ENCODE data around the gene SNRPB2. TPM values are rescaled to one million over a fixed set of nuclear protein-coding genes. Genes with fewer than 3 reads are reported as not detected.

The SNRPB2 gene
- polyA plus RNA-seq, 3 donors: 25.2 to 66.3 (median 62.3) TPM

GRCh38 chr20:16701296-16701695 lies 28.5 kb upstream of the SNRPB2 start:
- H3K36me3 Mint-ChIP-seq: no peaks in the 10 kb centered on the region
- no peak overlapping the region for H2AFZ ChIP-seq (ENCODE audit: insufficient read depth, low read depth, low read length, poor library complexity, severe bottlenecking)
- H3K9ac ChIP-seq (ENCODE audit: insufficient read depth, low read length, poor library complexity, severe bottlenecking): no peak overlapping the region
- H3K36me3 ChIP-seq (replicated peaks in 1 of 2; ENCODE audit: control insufficient read depth in 1 of 2, insufficient read depth in 2 of 2, low read length in 2 of 2): no peaks in the 10 kb centered on the region
- H4K20me1 ChIP-seq (ENCODE audit: insufficient read depth, low read length): no peaks in the 10 kb centered on the region
- no peak overlapping the region for H3K27ac ChIP-seq (ENCODE audit: low read depth in 1 of 2, low read length in 2 of 2)
- H3K27ac Mint-ChIP-seq: no peak overlapping the region
- H3K4me1 Mint-ChIP-seq: no peaks in the 10 kb centered on the region
- H3K27me3 ChIP-seq (ENCODE audit: control insufficient read depth in 2 of 2, insufficient read depth in 2 of 2, low read length in 2 of 2): no peaks in the 10 kb centered on the region
- no peak overlapping the region for H3K4me3 Mint-ChIP-seq
- peak; percentile 26 for TF ChIP-seq CTCF (IDR thresholded peaks at IDR 0.05)
- no peak overlapping the region for H3K4me3 ChIP-seq (replicated peaks in 1 of 3; ENCODE audit: low read depth in 2 of 3, low read length in 3 of 3)
- peaks cover 0 to 3% (median 0%) of the 10 kb centered on the region in 3 donors for H3K27me3 Mint-ChIP-seq (ENCODE audit: low read depth in 3 of 3)
- intact Hi-C loops (cut with micrococcal nuclease): loop anchor here in 1 of 2 donors (10.0 kb wide), 1 partner anchor 54 kb away; no protein-coding TSS in a partner anchor
- no peak for DNase-seq
- H3K9me3 ChIP-seq (replicated peaks in 1 of 2; ENCODE audit: control insufficient read depth in 1 of 2, insufficient read depth in 1 of 2, low read length in 2 of 2): peaks cover 4 to 7% of the 10 kb centered on the region in 2 donors
- H3K9me3 Mint-ChIP-seq: peaks cover 6 to 13% (median 9%) of the 10 kb centered on the region in 7 donors
- H3K4me1 ChIP-seq (ENCODE audit: control insufficient read depth in 1 of 2, insufficient read depth in 2 of 2, low read length in 2 of 2): no peaks in the 10 kb centered on the region
- H3K79me2 ChIP-seq (ENCODE audit: insufficient read depth, low read length): no peaks in the 10 kb centered on the region
- H3K4me2 ChIP-seq (replicated peaks; ENCODE audit: extremely low read depth, low read length, poor library complexity, severe bottlenecking): no peak overlapping the region
- no CpG with 5 or more reads among the region's 3 CpGs for WGBS (ENCODE audit: insufficient coverage)

- no peak for DNase-seq
- Mint-ChIP-seq H3K27me3 (ENCODE audit: low read depth in 3 of 3) (peaks cover 0 to 3% (median 0%) of the 10 kb centered on the region in 3 donors), H3K9me3 (peaks cover 10 to 20% (median 15%) of the 10 kb centered on the region in 7 donors), H3K27ac (no peak overlapping the region), H3K36me3 (no peaks in the 10 kb centered on the region), H3K4me1 (no peaks in the 10 kb centered on the region), H3K4me3 (no peak overlapping the region)
- no peak overlapping the region for H3K4me3 ChIP-seq (replicated peaks in 1 of 3; ENCODE audit: low read depth in 2 of 3, low read length in 3 of 3)
- no peaks in the 10 kb centered on the region for H3K4me1 ChIP-seq (ENCODE audit: control insufficient read depth in 1 of 2, insufficient read depth in 2 of 2, low read length in 2 of 2)
- H3K79me2 ChIP-seq (ENCODE audit: insufficient read depth, low read length): no peaks in the 10 kb centered on the region
- peaks cover 4 to 7% of the 10 kb centered on the region in 2 donors for H3K9me3 ChIP-seq (replicated peaks in 1 of 2; ENCODE audit: control insufficient read depth in 1 of 2, insufficient read depth in 1 of 2, low read length in 2 of 2)
- TF ChIP-seq CTCF (IDR thresholded peaks at IDR 0.05): no peak
- H3K36me3 ChIP-seq (replicated peaks in 1 of 2; ENCODE audit: control insufficient read depth in 1 of 2, insufficient read depth in 2 of 2, low read length in 2 of 2): no peaks in the 10 kb centered on the region
- H4K20me1 ChIP-seq (ENCODE audit: insufficient read depth, low read length): no peaks in the 10 kb centered on the region
- no peak overlapping the region for H3K4me2 ChIP-seq (replicated peaks; ENCODE audit: extremely low read depth, low read length, poor library complexity, severe bottlenecking)
- H3K9ac ChIP-seq (ENCODE audit: insufficient read depth, low read length, poor library complexity, severe bottlenecking): no peak overlapping the region
- intact Hi-C loops (cut with micrococcal nuclease): loop anchor here in 1 of 2 donors (10.0 kb wide), 1 partner anchor 51 kb away; no protein-coding TSS in a partner anchor
- no peaks in the 10 kb centered on the region for H3K27me3 ChIP-seq (ENCODE audit: control insufficient read depth in 2 of 2, insufficient read depth in 2 of 2, low read length in 2 of 2)
- WGBS (ENCODE audit: insufficient coverage): no CpG with 5 or more reads among the region's 4 CpGs
- no peak overlapping the region for H2AFZ ChIP-seq (ENCODE audit: insufficient read depth, low read depth, low read length, poor library complexity, severe bottlenecking)
- no peak overlapping the region for H3K27ac ChIP-seq (ENCODE audit: low read depth in 1 of 2, low read length in 2 of 2)
These were observed 26.3 kb upstream of the SNRPB2 start for GRCh38 chr20:16703570-16703969.
